Left renal cortex interstitium (tissue), 4 donors: ENCODE measurements around the gene ATP1B1. TPM values are rescaled to one million over a fixed set of nuclear protein-coding genes. Genes with fewer than 3 reads are reported as not detected.
"Not testable (repeated sequence)": the region's sequence is repeated elsewhere in the genome, so short reads cannot be mapped to it uniquely, and the experiment has no call there.

Source experiments
- DNase-seq, 4 donors: peaks; one replicate each; pipeline ENCODE4 v3.0.0-alpha.2; 2013; ENCODE audit warnings: low read depth in 4 of 4, low spot score in 2 of 4, missing footprints in 1 of 4
- polyA plus RNA-seq, 4 donors: library from polyadenylated mRNA; unstranded; fragments of 120-200 nt; gene quantifications; one replicate each; pipeline ENCODE4 v1.2.1, GENCODE V29; 2013; ENCODE audit not compliant: insufficient read length in 4 of 4

ATP1B1 gene
- polyA plus RNA-seq, 4 donors, result 422 to 555 (median 490) TPM

GRCh38 chr1:169113613-169114119, 7.2 kb downstream of the ATP1B1 start:
- no peak for DNase-seq

DNA sequence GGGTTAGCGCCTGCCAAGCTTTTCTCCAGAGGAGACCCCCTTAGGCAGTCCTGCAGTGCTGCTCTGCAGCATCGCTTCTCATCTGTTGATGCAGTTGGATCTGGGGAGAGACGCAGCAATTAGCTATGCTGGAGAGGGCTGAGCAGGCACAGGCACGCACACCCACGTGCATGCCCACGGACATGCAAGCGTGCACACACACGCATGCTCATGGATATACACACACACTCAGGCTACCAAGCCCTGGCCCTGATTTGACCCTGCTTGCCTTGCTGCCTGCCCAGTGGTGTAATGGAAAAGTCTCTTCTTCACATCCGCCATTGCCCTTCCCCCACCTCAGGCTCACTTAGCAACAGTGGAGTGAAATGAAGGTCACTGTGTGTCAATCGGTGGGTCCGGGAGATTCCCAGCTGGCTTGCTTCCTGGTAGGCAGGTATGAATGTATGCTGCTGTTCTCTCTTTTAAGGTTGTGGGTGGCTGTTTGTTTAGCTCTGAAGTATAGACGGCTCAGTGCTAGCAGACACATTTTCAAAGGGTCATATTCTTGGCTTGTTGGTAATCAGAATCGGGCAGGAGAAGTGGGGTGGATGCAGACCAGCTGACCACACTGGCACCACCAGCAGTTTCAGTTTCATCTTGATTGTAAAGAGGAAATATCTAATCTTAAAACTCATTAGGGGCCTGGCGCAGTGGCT, 9.5 kb downstream of the ATP1B1 start:
- DNase-seq, result no peak

- no peak for DNase-seq
These were observed 10.5 kb downstream of the ATP1B1 start for GRCh38 chr1:169117014-169117413.

GRCh38 chr1:169117599-169117998, 11.1 kb downstream of the ATP1B1 start:
- DNase-seq, result no peak

DNA sequence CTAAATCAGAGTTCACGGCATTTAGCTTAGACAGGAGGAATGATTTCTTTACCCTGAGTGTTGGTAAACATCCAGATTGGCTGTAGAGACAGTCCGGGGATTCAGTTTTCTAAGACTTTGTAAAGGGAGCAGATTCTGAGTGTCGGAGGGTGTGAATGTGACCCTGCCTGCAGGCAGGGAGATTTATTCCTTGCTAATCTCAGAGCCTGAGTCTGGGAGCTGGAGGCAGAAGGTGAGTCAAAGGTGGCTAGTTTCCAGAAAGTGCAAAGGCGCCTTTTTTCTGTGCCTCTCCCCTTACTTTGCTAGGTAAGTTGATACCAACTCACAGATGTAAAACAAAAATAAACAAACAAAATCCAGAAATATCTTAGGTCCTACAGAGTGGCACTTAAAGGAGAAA, 11.7 kb downstream of the ATP1B1 start:
- DNase-seq, result no peak

GRCh38 chr1:169119405-169119804, 12.9 kb downstream of the ATP1B1 start:
- no peak for DNase-seq

DNA sequence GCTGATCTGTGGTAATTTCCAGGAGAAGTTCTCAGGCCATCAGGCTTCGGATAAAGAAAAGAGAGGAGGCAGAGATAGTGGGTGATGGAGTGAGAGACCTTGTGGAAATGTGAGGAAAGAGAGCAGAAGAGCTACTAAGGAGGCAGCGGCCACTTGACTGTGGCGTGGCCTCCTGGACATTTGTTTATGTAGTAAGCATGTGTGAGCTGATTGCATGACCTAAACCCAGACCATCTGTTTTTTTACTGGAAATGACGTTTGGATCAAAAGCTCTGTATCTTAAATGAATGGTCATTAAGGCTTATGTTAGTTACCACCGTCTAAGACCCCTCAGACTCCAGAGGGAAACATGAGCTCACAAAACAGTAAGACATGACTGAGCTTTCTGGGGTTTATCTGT, 13.6 kb downstream of the ATP1B1 start:
- DNase-seq, result no peak

DNA sequence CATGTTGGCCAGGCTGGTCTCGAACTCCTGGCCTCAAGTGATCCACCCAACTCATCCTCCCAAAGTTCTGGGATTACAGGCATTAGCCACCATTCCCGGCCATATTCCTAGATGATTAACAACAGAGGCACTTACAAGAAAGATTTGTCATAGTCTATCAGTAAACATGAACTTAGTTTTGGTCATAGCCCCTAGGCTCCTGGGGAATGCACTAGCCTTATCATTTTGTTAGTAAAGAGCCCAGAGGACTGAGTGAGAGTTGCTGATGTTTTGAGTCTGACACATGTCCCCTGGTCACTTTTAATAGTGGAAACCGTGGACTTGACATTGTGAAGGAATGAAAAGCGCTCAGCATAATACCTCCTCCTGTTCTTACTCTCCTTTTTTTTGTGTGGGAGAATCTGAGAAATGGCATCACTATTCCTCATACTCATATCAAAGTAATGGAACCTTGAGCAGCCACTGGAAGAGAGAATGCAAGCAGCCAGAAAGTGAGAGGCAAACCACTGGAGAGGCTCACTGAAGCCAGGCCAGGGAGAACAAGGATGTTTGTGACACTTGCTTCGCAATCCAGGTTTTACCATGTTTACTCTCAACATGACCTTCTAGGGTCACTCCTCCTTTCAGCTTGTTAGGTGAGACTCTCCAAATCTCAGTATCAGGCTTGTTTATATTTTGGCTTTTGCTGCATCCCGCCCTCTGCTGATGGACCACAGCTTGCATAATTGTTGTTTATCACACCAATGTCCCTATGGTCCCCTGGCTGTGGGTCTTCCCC, 14.8 kb downstream of the ATP1B1 start:
- DNase-seq, result no peak

DNA sequence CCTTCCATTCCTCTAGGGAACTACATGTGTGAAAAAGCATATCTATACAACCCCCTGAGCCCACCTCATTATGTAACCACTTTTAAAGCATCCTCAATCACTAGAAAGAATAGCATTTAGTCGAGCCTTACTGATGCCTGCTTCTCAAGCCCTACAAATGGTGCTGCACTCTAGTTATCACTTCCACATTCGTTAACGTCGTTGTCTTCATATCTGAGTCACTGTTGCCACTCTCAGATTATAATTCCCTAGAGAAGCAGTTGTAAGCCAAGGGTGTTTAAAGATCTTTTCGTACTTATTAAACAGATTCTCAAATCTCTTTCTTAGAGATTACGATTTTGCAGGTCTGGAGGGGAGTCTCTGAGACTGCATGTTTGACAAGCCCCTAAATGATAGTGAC, 16.5 kb downstream of the ATP1B1 start:
- DNase-seq, result no peak

DNA sequence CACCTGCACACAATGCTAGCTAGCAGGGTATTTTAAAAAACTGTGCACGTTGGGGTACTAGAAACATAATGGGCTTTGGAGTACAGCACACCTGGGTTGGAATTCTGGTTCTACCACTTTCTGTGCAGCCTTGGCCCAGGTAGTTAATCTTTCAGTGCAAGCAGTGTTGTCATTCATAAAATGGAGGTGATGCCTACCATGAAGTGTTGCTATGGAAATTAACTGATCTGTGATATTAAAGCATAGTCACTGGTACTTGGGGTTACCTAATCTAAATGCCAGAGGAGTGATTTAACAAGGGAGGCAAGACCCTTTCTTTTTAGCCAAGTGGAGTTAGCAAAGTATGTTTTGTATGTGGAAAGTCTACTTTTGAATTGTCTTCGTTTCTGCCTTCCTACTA, 18.0 kb downstream of the ATP1B1 start:
- no peak for DNase-seq

GRCh38 chr1:169125597-169125996, 19.1 kb downstream of the ATP1B1 start:
- not testable (repeated sequence) for DNase-seq

- DNase-seq, result no peak
These were observed 19.8 kb downstream of the ATP1B1 start for GRCh38 chr1:169126335-169126734.

GRCh38 chr1:169127305-169127704, 20.8 kb downstream of the ATP1B1 start:
- DNase-seq, result no peak

DNA sequence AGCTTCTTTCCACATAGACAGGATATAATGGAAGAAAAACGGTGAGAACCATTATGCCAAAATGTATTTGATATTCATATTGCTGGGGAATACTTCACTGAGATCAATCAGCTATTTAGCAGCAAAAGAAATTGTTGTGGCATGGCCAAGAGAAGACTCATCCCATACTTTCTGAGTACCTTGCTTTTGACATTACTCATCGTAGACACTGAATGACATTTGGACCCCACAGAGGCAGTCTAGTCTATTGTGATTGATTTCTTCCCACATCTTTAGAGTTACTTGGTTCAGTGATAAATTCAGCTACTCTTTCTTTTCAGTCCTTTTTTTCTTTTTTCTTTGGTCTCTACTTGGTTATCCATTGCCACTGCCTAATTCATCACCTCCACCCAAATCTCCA, 22.1 kb downstream of the ATP1B1 start:
- DNase-seq, result no peak

- DNase-seq, result no peak
These were observed 22.8 kb downstream of the ATP1B1 start for GRCh38 chr1:169129109-169129784.

GRCh38 chr1:169130683-169131082, 24.2 kb downstream of the ATP1B1 start:
- no peak for DNase-seq

DNA sequence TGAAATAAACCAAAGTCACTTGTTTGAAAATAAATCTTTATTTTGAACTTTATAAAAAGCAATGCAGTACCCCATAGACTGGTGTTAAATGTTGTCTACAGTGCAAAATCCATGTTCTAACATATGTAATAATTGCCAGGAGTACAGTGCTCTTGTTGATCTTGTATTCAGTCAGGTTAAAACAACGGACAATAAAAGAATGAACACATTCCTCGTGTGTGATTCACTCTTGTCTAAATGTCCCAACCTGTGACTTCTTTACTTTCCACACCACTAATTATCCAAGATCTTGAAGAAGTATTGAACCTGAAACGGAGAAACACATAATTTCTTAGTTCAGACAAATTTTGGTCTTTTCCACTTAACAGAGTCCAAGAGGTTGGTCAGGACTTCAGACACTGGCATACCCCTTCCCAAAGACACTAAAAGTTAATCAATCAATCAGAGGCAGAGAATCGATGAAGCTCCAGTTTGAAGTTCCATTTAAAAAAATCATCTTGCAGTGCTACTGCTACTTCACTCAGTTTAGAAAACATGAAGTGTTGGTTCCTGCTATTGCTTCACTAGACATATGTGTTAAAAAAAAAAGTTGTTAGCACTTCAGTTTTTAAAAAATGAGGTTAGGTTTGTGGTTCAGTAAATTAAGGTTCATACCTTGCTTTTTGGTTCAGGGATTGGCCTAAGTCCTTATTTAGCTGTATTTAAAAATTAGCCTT, 26.2 kb downstream of the ATP1B1 start:
- DNase-seq, result no peak

GRCh38 chr1:169133228-169133576, 26.7 kb downstream of the ATP1B1 start:
- DNase-seq, result no peak

DNA sequence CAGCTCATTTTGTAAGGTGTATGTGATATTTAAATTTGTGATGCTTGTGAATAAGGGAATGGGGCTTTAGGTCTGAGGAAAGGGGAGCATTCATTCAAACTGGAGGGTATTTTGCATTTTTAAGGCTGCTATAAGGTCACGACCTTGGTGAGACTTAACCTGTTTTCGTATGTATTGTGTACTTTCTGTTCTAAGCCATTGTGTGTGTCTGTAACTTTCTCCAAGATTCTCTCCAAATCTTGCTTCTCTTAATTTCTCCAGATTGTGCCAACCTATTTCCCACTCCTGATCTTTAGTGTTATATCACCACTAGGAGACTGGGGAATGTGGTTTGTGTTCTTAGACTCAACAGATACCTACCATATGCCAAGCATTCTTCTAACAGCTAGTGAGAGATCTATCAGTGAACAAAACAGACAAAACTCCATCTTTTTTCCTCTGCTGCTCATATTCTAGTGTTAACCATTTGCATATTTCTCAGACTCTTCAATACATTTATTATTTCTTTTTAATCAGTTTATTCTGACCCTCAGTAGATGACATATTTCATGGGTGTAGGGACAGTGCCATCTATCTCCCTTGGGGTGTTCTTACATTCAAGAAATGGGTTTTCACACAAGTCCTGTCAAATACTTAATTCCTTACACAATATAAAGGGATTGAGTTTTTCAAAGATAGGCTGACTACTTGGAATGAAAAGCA, 27.5 kb downstream of the ATP1B1 start:
- DNase-seq, result no peak

GRCh38 chr1:169137357-169137756, 30.9 kb downstream of the ATP1B1 start:
- no peak for DNase-seq
